LHCN-M2 (cell line): ENCODE data around the gene LRFN3. TPM values are rescaled to one million over a fixed set of nuclear protein-coding genes. Genes with fewer than 3 reads are reported as not detected.
"Not testable (repeated sequence)": the region's sequence is repeated elsewhere in the genome, so short reads cannot be mapped to it uniquely, and the experiment has no call there.

Experiments used
- DNase-seq: peaks from one replicate; pipeline ENCODE4 v3.0.0-alpha.2; 2012; ENCODE audit warnings: low read depth
- total RNA-seq: library from RNA; depleted of rRNA; stranded (reverse); fragments of >200 nt; gene quantifications from 2 replicates; pipeline ENCODE4 v1.2.3, GENCODE V29; 2014

The LRFN3 gene
- total RNA-seq, 1 experiment from 2014 or later: 6.5 TPM

GRCh38 chr19:35904311-35905068 lies 31.7 kb upstream of the LRFN3 start:
- no peak for DNase-seq

DNA sequence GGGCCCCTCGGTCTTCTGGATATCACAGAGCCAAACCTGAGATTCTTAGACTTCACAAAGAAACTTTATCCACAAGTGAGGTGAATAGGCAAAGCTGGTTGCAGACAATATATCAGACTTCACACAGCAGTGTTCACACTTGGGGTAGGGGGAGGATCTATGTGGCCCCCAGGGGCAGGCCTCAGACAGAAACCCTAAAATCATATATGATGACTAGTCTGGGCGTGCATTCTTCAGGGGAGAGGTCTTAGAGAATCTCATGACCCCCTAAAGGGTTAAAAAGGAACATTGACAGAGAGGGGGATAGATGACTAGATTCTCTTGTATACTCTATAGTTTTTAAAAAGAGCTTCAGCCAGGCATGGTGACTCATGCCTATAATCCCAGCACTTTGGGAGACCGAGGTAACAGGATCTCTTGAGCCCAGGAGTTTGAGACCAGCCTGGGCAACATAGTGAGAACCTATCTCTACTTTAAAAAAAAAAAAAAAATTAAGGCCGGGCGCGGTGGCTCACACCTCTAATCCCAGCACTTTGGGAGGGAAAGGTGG lies 30.9 kb upstream of the LRFN3 start:
- DNase-seq: no peak

GRCh38 chr19:35907377-35907745 lies 28.8 kb upstream of the LRFN3 start:
- DNase-seq: no peak

GRCh38 chr19:35908010-35908441 lies 28.1 kb upstream of the LRFN3 start, which contains the start of gene TYROBP:
Gene TYROBP, minus strand, starts transcription at chr19:35908295. Its CDS starts 67 bp downstream, at chr19:35908228.
- no peak for DNase-seq

DNA sequence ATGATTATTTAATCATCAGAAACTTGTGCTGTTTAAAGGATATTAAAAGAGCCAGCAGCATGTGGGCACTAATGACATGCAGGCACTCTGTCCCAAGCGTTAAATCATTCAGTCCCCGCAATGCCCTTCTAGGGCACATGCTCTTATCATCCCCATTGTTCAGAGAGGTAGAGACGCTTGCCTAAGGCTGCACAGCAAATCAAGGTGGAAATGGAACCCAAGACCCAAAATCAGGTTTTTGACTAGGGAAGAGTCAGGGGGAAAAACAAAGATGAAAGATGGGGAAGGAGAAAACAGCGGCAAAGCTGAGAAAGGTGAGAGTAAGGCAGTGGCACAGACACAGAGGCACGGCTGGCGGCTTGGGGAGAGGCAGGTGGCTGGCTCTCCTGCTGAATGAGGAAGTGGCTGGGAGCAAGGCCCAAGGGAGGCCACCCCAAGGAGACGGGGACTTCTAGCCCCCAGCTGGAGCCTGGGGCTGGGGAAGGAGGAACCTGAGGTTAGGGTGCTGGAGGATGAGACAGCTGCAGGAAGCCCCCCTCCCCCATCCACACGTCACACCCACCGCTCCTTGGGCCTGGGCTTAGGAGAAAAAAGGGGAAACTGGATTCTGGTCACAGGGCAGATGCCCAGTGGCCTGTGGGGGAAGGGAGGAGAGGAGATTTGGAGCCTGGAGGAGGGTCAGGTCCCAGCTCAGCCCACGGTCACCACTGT lies 27.0 kb upstream of the LRFN3 start:
- no peak for DNase-seq

GRCh38 chr19:35909684-35910035 lies 26.5 kb upstream of the LRFN3 start:
- DNase-seq: no peak

DNA sequence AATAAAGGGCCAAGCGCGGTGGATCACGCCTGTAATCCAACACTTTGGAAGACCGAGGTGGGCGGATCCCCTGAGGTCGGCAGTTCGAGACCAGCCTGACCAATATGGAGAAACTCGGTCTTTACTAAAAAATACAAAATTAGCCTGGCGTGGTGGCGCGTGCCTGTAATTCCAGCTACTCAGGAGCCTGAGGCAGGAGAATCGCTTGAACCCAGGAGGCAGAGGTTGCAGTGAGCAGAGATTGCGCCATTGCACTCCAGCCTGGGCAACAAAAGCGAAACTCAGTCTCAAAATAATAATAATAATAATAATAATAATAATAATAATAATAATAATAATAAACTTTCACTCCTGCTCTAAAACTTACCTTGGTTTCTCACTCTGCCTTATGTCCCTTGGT lies 25.8 kb upstream of the LRFN3 start:
- DNase-seq: not testable (repeated sequence)

GRCh38 chr19:35911173-35911572 lies 25.0 kb upstream of the LRFN3 start:
- no peak for DNase-seq

DNA sequence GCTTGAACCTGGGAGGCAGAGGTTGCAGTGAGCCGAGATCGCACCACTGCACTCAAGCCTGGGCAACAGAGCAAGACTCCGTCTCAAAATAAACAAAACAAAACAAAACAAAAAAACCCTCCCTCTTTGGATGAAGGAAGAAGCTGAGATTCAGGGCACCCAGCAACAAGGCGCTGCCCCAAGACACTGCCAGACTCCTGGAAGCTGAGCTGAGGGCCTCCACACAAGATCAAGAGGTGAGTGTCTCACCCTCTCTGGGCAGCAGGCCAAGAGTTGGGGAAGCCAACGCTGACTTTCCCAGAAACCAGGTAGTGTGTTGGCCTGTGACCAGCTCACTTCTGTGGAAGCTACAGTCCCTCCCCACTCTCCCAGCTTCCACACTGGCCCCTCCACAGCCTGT lies 24.4 kb upstream of the LRFN3 start:
- no peak for DNase-seq

DNA sequence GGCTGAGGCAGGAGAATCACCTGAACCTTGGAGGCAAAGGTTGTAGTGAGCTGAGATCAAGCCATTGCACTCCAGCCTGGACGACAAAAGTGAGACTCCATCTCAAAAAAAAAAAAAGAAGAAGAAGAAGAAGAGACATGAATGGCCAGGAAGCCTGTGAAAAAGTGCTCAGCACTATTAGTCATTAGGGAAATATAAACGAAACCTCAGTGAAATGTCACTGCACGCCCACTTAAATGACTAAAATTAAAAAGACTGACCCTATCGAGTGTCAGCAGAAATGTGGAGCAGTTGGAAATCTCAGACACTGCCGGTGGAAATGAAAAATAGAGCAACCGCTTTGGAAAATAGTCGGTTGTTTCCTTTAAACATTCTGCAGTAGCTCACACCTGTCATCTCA lies 22.6 kb upstream of the LRFN3 start:
- no peak for DNase-seq

GRCh38 chr19:35915443-35915842 lies 20.7 kb upstream of the LRFN3 start:
- no peak for DNase-seq

GRCh38 chr19:35919306-35919705 lies 16.9 kb upstream of the LRFN3 start:
- no peak for DNase-seq

DNA sequence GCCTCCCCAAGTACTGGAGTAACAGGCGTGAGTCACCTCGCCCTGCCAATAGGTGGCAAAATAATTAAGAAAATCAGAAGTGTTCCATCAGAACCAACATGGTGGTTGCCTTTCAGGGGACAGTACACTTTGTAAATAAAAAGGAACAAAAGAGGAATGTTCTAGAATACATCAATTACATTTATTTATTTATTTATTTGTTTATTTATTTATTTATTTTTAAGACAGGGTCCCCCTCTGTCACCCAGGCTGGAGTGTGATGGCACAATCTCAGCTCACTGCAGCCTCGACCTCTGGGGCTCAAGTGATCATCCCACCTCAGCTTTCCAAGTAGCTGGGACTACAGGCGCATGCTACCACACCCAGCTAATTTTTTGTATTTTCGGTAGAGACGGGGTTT lies 15.2 kb upstream of the LRFN3 start:
- no peak for DNase-seq

DNA sequence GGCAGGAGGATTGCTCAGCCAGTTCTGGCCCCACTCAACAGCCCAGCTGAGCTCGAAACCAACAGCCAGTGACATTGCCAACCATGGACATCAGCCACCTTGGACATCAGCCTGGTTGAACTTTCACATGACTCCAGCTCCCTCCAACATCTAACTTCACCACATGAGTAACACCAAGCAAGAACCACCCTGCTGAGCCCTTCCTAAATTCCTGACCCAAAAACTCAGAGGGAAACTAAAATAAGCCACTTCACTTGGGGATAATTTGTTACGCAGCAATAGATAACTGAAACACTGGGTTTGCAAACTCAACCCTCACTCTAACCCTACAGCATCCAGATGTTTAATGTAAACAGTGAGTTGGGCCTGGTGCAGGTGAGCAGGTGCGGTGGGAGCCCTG lies 10.7 kb upstream of the LRFN3 start:
- no peak for DNase-seq

GRCh38 chr19:35928507-35928906 lies 7.7 kb upstream of the LRFN3 start:
- no peak for DNase-seq

DNA sequence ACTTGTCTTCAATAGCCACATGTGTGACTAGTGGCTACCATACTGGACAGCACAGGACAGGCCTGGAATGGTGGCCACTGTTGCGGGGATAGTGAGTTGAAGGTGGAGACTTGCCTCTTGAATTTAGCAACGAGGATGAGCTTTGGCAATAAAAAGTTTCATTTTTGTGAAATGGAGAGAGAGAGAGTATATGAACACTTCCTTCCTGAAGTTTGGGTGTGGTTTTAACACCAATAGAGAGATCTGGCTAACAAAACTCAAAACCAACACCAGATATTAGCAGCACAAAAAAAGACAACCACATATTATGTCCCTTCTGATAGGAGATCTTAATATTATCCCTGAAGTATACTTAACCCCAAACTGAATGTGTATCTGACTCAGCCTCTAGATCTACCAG lies 6.3 kb upstream of the LRFN3 start:
- no peak for DNase-seq

- peak; percentile 99 for DNase-seq
Observed at GRCh38 chr19:35931161-35931873, 4.9 kb upstream of the LRFN3 start.

GRCh38 chr19:35931874-35932202 lies 4.3 kb upstream of the LRFN3 start:
- DNase-seq: no peak

DNA sequence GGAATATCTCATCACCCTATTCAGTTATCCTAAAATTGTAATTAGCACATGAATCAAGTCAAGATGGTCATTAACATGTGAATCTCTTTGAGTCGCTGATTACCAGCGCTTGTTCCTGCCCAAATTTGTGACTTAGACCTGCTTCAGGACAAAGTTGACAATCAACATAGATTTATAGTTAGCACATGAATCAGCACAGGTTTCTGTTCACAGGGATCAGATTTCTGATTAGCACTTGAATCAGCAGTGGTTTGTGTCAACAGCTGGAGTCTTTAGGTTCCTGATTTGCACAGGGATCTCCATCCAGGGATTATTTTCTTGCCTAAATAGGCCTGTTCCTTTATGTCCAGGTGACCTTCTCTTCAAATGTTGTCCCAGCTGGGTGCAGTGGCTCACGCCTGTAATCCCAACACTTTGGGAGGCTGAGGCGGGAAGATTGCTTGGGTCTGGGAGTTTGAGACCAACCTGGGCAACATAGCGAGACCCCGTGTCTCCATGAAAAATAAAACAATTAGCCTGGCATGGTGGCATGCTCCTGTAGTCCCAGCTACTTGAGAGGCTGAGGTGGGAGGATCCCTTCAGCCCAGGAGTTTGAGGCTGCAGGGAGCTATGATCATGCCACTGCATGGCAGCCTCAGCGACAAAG lies 3.8 kb upstream of the LRFN3 start:
- DNase-seq: no peak

- DNase-seq: no peak
Observed at GRCh38 chr19:35936738-35937268, 629 bp downstream of the LRFN3 start.
